ENCODE measurements around the gene PGAP6. TPM values are rescaled to one million over a fixed set of nuclear protein-coding genes. Genes with fewer than 3 reads are reported as not detected.

PGAP6 gene
- total and polyA plus RNA-seq, 2 of the 8 experiments (the other 6 are each of a cell fraction or from before 2014, with no cell fraction given), result 86.8 to 364 TPM

GRCh38 chr16:337975-338575 is 43.7 kb downstream of the PGAP6 start:
- no peaks in the 10 kb centered on the region for H3K23me2 ChIP-seq (ENCODE audit: low read depth, low read length)
- no peak overlapping the region for H3K56ac ChIP-seq (replicated peaks; ENCODE audit: insufficient read length, low read depth, low read length)
- H3K36me3 ChIP-seq (ENCODE audit: control insufficient read depth in 2 of 4, insufficient read depth in 4 of 4, low read length in 3 of 4), result peaks cover 0 to 4% (median 0%) of the 10 kb centered on the region in 4 experiments; a peak in 1 of 8 replicates
- H2AK5ac ChIP-seq (ENCODE audit: low read depth, low read length), result no peak overlapping the region
- no peak overlapping the region for H3K23ac ChIP-seq (ENCODE audit: insufficient read length)
- no peak overlapping the region; the same call in 1 of the 2 replicates for H2BK5ac ChIP-seq (ENCODE audit: low read depth, low read length)
- 93% methylated on average over 21 of the region's 21 CpGs; no CpG with 5 or more reads in 1 of the 2 experiments for WGBS, 2 experiments (ENCODE audit: extremely low coverage in 1 of 2, insufficient coverage in 1 of 2, insufficient read length in 1 of 2, insufficient replicate concordance in 2 of 2, low coverage in 1 of 2, low lambda C conversion rate in 2 of 2, missing lambda C conversion rate in 1 of 2)
- peak overlapping the region; percentile 51; the same call in 1 of the 2 replicates for H4K8ac ChIP-seq (ENCODE audit: extremely low read depth, insufficient read depth, low read length)
- TF ChIP-seq ASH2L (IDR thresholded peaks at IDR 0.05; ENCODE audit: low read length) (no peak), TAF1 (IDR thresholded peaks at IDR 0.05; ENCODE audit: low read depth, low read length) (no peak), RBBP5 (IDR thresholded peaks at IDR 0.05; ENCODE audit: borderline replicate concordance, low read depth, low read length) (no peak), RAD21 (IDR thresholded peaks at IDR 0.05 in 1 of 2, conservative IDR thresholded peaks at IDR 0.05 in 1 of 2; ENCODE audit: low read depth in 2 of 2, low read length in 2 of 2) (no peak), EGR1 (IDR thresholded peaks at IDR 0.05; ENCODE audit: borderline replicate concordance, low read depth, low read length) (no peak), HDAC2 (IDR thresholded peaks at IDR 0.05; ENCODE audit: borderline replicate concordance in 1 of 2, low read depth in 2 of 2, low read length in 2 of 2) (no peak), SIX5 (IDR thresholded peaks at IDR 0.05; ENCODE audit: low read depth, low read length) (no peak), CBX5 (IDR thresholded peaks at IDR 0.05; ENCODE audit: low read depth, low read length) (no peak), POLR2A (IDR thresholded peaks at IDR 0.05; ENCODE audit: control extremely low read depth in 1 of 2, low read depth in 2 of 2, low read length in 2 of 2) (no peak), CTBP2 (IDR thresholded peaks at IDR 0.05; ENCODE audit: borderline replicate concordance, insufficient read depth, insufficient read length, low read length) (no peak), TCF12 (IDR thresholded peaks at IDR 0.05; ENCODE audit: low read depth, low read length) (no peak)
- ChIA-PET CTCF (ENCODE audit: partially characterized antibody) (interaction anchor here (0.6 to 2.9 kb wide), 7 partner anchors 7 to 1872 kb away, joined by 3 to 22 read pairs (median 4); no protein-coding TSS in a partner anchor), POLR2A (ENCODE audit: partially characterized antibody) (interaction anchor here (0.6 to 2.5 kb wide), 4 partner anchors 14 to 110 kb away, joined by 3 to 5 read pairs (median 3); partner anchors contain the start of gene AXIN1)
- FAIRE-seq, result no peak
- H3K27me3 ChIP-seq (replicated peaks in 1 of 4; ENCODE audit: control insufficient read depth in 3 of 4, extremely low read depth in 1 of 4, insufficient read depth in 3 of 4, low read length in 3 of 4), result no peaks in the 10 kb centered on the region
- no peak overlapping the region for H3K4me2 ChIP-seq (ENCODE audit: insufficient read depth in 1 of 2, low read depth in 2 of 2, low read length in 2 of 2)
- no peak overlapping the region for H2BK120ac ChIP-seq (replicated peaks; ENCODE audit: low read depth, low read length)
- peaks cover 11 to 35% of the 10 kb centered on the region in 2 experiments for H4K20me1 ChIP-seq (replicated peaks in 1 of 2; ENCODE audit: control insufficient read depth in 1 of 2, insufficient read depth in 2 of 2, low read length in 2 of 2)
- H3K9me3 ChIP-seq (ENCODE audit: insufficient read depth in 2 of 2, low read depth in 1 of 2, low read length in 1 of 2), result no peaks in the 10 kb centered on the region
- H3K4me1 ChIP-seq (replicated peaks in 1 of 4; ENCODE audit: control insufficient read depth in 3 of 4, insufficient read depth in 4 of 4, low read length in 3 of 4), result peaks cover 0 to 2% (median 0%) of the 10 kb centered on the region in 4 experiments; a peak in 1 of 7 replicates
- H4K5ac ChIP-seq (ENCODE audit: insufficient read length, low read depth, low read length), result no peak overlapping the region
- H3K27ac ChIP-seq (ENCODE audit: low read depth, low read length), result no peak overlapping the region
- no peak overlapping the region for H2BK12ac ChIP-seq (ENCODE audit: low read depth, low read length)
- H3K4me3 ChIP-seq (ENCODE audit: extremely low read depth in 1 of 4, insufficient read depth in 2 of 4, low read depth in 3 of 4, low read length in 4 of 4), result no peak overlapping the region
- H2BK20ac ChIP-seq (ENCODE audit: low read length), result no peak overlapping the region
- H3K18ac ChIP-seq (ENCODE audit: extremely low read depth, low read length), result no peak overlapping the region
- H2BK15ac ChIP-seq (ENCODE audit: low read length), result no peak overlapping the region
- no peak overlapping the region for H2AFZ ChIP-seq (ENCODE audit: low read length)
- no peak overlapping the region for H3K4ac ChIP-seq (replicated peaks; ENCODE audit: insufficient read length, low read depth, low read length)
- H3K14ac ChIP-seq (ENCODE audit: insufficient read length), result no peak overlapping the region
- no peak overlapping the region for H4K91ac ChIP-seq (replicated peaks; ENCODE audit: insufficient read length, low read length)
- H3K79me2 ChIP-seq (ENCODE audit: control insufficient read depth in 1 of 2, insufficient read depth in 2 of 2, low read length in 2 of 2), result peaks cover 43 to 84% of the 10 kb centered on the region in 2 experiments
- H3K9ac ChIP-seq (replicated peaks in 1 of 4; ENCODE audit: extremely low read depth in 1 of 4, low read depth in 3 of 4, low read length in 3 of 4), result no peak overlapping the region
- H3K79me1 ChIP-seq (ENCODE audit: low read depth, low read length), result peaks cover 33% of the 10 kb centered on the region
- no peak for DNase-seq (ENCODE audit: low read depth in 1 of 2, low spot score in 2 of 2)

All from H1 (cell line).